Activated CD4-positive, alpha-beta T cell treated with anti-CD3 and anti-CD28 coated beads for 24 hours (primary cell): ENCODE measurements around the gene AKR1C4.

Experiments
- DNase-seq, 2 donors: peaks; one replicate each; pipeline ENCODE4 v3.0.0-alpha.2; 2020; ENCODE audit warnings: low read depth in 2 of 2

Gene AKR1C4

DNA sequence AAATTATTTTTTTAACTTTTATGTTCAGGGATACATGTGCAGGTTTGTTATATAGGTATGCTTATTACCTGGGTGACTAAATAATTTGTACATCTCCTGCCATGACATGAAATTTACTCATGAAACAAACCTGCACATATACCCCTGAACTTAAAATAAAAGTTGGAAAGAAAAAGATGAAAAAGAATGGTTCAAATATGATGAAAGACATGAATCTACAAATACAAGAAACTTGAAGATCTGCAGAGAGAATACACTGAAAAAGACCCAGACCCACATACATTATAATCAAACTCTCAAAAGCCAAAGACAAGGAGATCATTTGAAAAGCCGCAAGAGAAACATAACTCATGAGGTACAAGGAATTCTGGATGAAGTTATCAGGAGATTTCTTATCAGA, 70.2 kb downstream of the AKR1C4 start:
- DNase-seq, result no peak

DNA sequence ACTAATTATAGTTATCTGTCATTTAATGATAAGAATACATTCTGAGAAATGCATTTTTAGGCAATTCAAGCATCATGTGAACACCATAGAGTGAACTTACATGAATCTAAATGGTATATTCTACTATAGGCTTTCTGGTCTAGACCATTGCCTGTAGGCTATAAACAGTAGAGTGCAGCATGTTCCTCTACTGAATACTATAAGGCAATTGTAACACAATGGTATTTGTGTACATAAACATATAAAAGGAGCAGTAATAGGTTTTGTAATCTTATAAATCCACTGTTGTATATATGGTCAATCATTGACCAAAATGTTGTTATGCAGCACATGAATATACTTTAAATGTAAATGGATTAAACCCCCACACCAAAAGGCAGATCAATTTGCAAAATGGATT, 71.6 kb downstream of the AKR1C4 start:
- no peak for DNase-seq
